Body of pancreas (tissue), 4 donors: Measurements from ENCODE around the gene ARHGAP9. TPM values are rescaled to one million over a fixed set of nuclear protein-coding genes. Genes with fewer than 3 reads are reported as not detected.
A peak's percentile ranks its signal among the peaks of the same experiment; 100 is the strongest.

ENCODE experiments used
- ATAC-seq: fragments of 150-250 bp; one replicate; pipeline ENCODE4 v1.9.1; 2016
- DNase-seq, 4 donors: peaks; one replicate each; pipeline ENCODE4 v3.0.0-alpha.2; 2019
- H3K27ac ChIP-seq, 4 donors: fragments of 200-600 bp; sonication (generic); 1 replicate in 3 of 4; 2 replicates in 1 of 4; pipeline versions ENCODE4 v1.5.1 to v1.6.1; 2016 to 2019; ENCODE audit warnings: mild to moderate bottlenecking in 1 of 4, mixed read lengths in 1 of 4, moderate library complexity in 1 of 4
- H3K27me3 ChIP-seq, 2 donors: fragments of 200-600 bp; sonication (generic); one replicate each; pipeline ENCODE4 v1.6.0; 2016; ENCODE audit warnings: mild to moderate bottlenecking in 1 of 2
- H3K36me3 ChIP-seq, 2 donors: fragments of 200-600 bp; sonication (generic); replicated peaks in 1 of 2; 2 replicates each; pipeline ENCODE4 v1.5.1; 2016; ENCODE audit warnings: low read depth in 2 of 2; ENCODE audit not compliant: insufficient read depth in 1 of 2
- H3K4me1 ChIP-seq: fragments of 200-600 bp; sonication (generic); one replicate; pipeline ENCODE4 v1.6.0; 2016
- H3K4me3 ChIP-seq, 2 donors: fragments of 200-600 bp; sonication (generic); 1 replicate in 1 of 2; 2 replicates in 1 of 2; pipeline ENCODE4 v1.5.1; 2016 to 2019
- H3K9me3 ChIP-seq, 3 donors: fragments of 200-600 bp; sonication (generic); 1 replicate in 2 of 3; 2 replicates in 1 of 3; pipeline ENCODE4 v1.5.1; 2016
- CTCF ChIP-seq, 7 experiments: fragments of 450-650 bp in 4 of 7; fragments of 200-600 bp in 3 of 7; sonication (generic) in 3 of 7; IDR thresholded peaks; one replicate each; pipeline ENCODE4 v1.5.1; 2016 to 2019; ENCODE audit warnings: antibody characterized with exemption in 7 of 7
- POLR2A ChIP-seq, 3 donors: fragments of 450-650 bp; IDR thresholded peaks; one replicate each; pipeline ENCODE4 v1.6.1; 2016; ENCODE audit warnings: antibody characterized with exemption in 3 of 3, mild to moderate bottlenecking in 2 of 3
- WGBS, 2 donors: methylation state at CpG; one replicate each; pipeline ENCODE4 v1.1.5; 2017; 5-methylcytosine and 5-hydroxymethylcytosine counted together
- intact Hi-C: fragments of 100-400 bp; cut with DNase I; formaldehyde crosslinking; loops from one replicate; pipeline ENCODE4 v1.15.1; 2023
- total RNA-seq, 2 donors: library from RNA; depleted of rRNA; stranded (reverse); fragments of >200 nt; gene quantifications; one replicate each; pipeline ENCODE4 v1.1.0, GENCODE V29; 2016

ARHGAP9 gene
- total RNA-seq, 2 donors from 2014 or later = 18.9 TPM; not detected in 1

GRCh38 chr12:57433370-57433769, 46.3 kb downstream of the ARHGAP9 start:
- H3K4me3 ChIP-seq = no peak overlapping the region
- no peak overlapping the region for H3K27ac ChIP-seq
- no peaks in the 10 kb centered on the region for H3K9me3 ChIP-seq
- DNase-seq = no peak
- intact Hi-C loops = no loop called here
- 62 to 88% methylated on average over 3 of the region's 3 CpGs for whole genome bisulfite sequencing, 2 donors
- TF ChIP-seq CTCF (IDR thresholded peaks at IDR 0.05) (no peak), POLR2A (IDR thresholded peaks at IDR 0.05) (no peak)
- H3K4me1 ChIP-seq = peaks cover 24% of the 10 kb centered on the region
- ATAC-seq = no peak
- H3K36me3 ChIP-seq = no peaks in the 10 kb centered on the region
- no peaks in the 10 kb centered on the region for H3K27me3 ChIP-seq

GRCh38 chr12:57431654-57432188, 47.9 kb downstream of the ARHGAP9 start:
- peak overlapping the region in 1 of 2 donors; percentile 25 for H3K4me3 ChIP-seq
- DNase-seq (no peak), ATAC-seq (no peak)
- H3K9me3 ChIP-seq = no peaks in the 10 kb centered on the region
- peak overlapping the region; percentile 86 to 95 (median 90) for H3K27ac ChIP-seq
- intact Hi-C loops = no loop called here
- WGBS, 2 donors = 45 to 54% methylated on average over 11 of the region's 11 CpGs
- TF ChIP-seq CTCF (IDR thresholded peaks at IDR 0.05) (no peak), POLR2A (IDR thresholded peaks at IDR 0.05) (no peak)
- no peaks in the 10 kb centered on the region for H3K36me3 ChIP-seq
- H3K4me1 ChIP-seq = peaks cover 24% of the 10 kb centered on the region
- H3K27me3 ChIP-seq = no peaks in the 10 kb centered on the region

GRCh38 chr12:57430931-57431566, 48.6 kb downstream of the ARHGAP9 start, which contains the start of gene R3HDM2:
Gene R3HDM2 (minus strand): TSS chr12:57431043. CDS start chr12:57310428, 120,615 bp downstream.
- TF ChIP-seq POLR2A (IDR thresholded peaks at IDR 0.05) = peak; percentile 92 to 97 (median 96)
- TF ChIP-seq CTCF (IDR thresholded peaks at IDR 0.05) = peak in 1 of 7 experiments; percentile 30
- intact Hi-C loops = no loop called here
- ATAC-seq (peak; percentile 98), DNase-seq (peak; percentile 96 to 98 (median 98))
- WGBS, 2 donors = 1% methylated on average over 39 to 40 of the region's 41 CpGs
- Histone ChIP-seq H3K4me3 (peak within 1 kb of the TSS; percentile 27 to 28), H3K36me3 (no peaks in the 10 kb centered on the region), H3K4me1 (peaks cover 24% of the 10 kb centered on the region), H3K27ac (peak within 1 kb of the TSS; percentile 86 to 95 (median 90)), H3K9me3 (no peaks in the 10 kb centered on the region), H3K27me3 (no peaks in the 10 kb centered on the region)

GRCh38 chr12:57430112-57430930, 49.3 kb downstream of the ARHGAP9 start:
- intact Hi-C loops = no loop called here
- WGBS, 2 donors = 0 to 1% methylated on average over 20 to 43 of the region's 74 CpGs

More at GRCh38 chr12:57430112-57430930, 49.3 kb downstream of the ARHGAP9 start:
- peak; percentile 73 for ATAC-seq
- no peaks in the 10 kb centered on the region for H3K36me3 ChIP-seq
- peak overlapping the region; percentile 27 to 28 for H3K4me3 ChIP-seq
- no peaks in the 10 kb centered on the region for H3K9me3 ChIP-seq
- DNase-seq = peak in 2 of 4 donors; percentile 49 to 63
- peak overlapping the region; percentile 86 to 95 (median 90) for H3K27ac ChIP-seq
- no peak for TF ChIP-seq POLR2A (IDR thresholded peaks at IDR 0.05)
- TF ChIP-seq CTCF (IDR thresholded peaks at IDR 0.05) = peak in 1 of 7 experiments; percentile 8
- H3K27me3 ChIP-seq = no peaks in the 10 kb centered on the region
- H3K4me1 ChIP-seq = peaks cover 24% of the 10 kb centered on the region
